NCI-H2171 treated with DMSO at 0.1 percent for 48 hours (cell line): Measurements from ENCODE around the gene DHX34.
"Not testable (repeated sequence)": the region's sequence is repeated elsewhere in the genome, so short reads cannot be mapped to it uniquely, and the experiment has no call there.

ENCODE experiments used
- DNase-seq: peaks from one replicate; lab custom pipeline; 2025; lab: John Stamatoyannopoulos, UW

The DHX34 gene

DNA sequence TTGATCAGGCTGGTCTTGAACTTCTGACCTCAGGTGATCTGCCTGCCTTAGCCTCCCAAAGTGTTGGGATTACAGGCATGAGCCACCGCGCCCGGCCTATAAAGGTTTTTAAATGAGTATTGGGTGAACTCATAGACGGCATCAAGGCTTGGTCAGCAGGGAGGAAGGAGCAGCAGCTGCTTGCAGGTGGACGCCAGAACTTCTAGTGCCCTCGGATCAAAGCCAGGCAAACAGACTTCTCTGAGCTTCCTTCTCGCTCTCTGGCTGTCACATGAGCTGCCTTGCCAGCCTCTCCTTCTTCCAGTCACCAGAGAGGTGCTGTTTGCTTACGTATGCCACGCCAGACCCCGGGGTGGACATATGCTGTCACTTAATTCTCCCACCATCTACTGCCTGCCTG lies 16.3 kb downstream of the DHX34 start:
- DNase-seq: not testable (repeated sequence)

DNA sequence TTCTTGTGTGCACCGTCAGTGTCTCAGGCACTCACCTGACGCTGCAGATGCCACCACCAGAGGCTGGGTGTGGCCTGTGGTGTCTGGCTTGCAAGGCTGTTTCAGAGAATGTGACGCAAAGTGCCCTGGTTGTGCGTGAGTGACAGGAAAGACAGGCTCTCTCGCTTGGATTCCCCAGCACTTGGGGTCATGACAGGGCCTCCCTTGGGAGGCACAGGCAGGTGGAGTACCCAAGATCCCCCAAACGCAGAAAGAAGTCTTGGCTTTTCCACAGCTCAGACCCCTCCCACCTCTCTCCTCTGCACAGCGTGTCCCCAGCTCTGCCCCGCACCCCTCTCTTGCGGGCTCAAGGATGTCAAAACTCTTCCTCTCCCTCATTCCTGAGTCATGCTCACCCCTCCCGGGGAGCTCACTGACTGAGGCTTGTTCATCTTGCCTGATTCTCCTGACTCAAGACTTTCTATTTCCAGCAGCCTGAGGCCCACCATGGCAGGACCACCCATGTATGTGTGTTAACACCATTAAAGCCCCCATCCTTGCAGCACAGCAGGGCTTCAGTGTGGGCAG lies 21.0 kb downstream of the DHX34 start:
- no peak for DNase-seq

DNA sequence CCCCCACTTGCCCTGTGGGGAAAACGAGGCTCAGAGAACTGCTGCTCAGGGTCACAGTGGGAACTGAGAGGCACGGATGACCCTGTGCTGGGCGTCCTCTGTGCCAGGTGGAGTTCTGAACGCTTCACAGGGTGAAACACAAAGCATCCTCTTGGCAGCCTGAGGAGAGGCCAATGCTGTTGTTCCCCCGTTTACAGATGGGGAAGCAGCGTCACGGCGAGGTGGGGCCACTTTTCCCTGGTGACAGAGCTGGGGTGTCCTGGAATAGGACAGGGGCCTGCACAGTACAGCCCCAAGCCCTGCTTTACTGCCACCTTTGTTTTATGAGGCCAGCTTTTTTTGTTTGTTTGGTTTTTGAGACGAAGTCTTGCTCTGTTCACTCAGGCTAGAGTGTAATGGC lies 22.1 kb downstream of the DHX34 start:
- no peak for DNase-seq

DNA sequence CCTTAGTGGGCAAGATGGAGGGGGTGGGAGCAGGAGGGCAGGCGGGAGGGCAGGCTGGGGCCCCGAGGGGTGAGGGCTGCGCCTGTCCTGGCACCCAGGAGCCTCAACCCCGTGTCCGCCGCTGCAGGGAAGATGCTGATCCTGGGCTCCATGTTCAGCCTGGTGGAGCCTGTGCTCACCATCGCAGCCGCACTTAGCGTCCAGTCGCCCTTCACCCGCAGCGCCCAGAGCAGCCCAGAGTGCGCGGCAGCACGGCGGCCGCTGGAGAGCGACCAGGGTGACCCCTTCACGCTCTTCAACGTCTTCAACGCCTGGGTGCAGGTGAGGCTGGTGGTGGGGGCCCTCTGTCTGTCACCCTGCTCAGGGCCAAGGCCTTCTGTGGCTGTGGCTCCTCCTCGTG lies 23.5 kb downstream of the DHX34 start:
- DNase-seq: no peak

DNA sequence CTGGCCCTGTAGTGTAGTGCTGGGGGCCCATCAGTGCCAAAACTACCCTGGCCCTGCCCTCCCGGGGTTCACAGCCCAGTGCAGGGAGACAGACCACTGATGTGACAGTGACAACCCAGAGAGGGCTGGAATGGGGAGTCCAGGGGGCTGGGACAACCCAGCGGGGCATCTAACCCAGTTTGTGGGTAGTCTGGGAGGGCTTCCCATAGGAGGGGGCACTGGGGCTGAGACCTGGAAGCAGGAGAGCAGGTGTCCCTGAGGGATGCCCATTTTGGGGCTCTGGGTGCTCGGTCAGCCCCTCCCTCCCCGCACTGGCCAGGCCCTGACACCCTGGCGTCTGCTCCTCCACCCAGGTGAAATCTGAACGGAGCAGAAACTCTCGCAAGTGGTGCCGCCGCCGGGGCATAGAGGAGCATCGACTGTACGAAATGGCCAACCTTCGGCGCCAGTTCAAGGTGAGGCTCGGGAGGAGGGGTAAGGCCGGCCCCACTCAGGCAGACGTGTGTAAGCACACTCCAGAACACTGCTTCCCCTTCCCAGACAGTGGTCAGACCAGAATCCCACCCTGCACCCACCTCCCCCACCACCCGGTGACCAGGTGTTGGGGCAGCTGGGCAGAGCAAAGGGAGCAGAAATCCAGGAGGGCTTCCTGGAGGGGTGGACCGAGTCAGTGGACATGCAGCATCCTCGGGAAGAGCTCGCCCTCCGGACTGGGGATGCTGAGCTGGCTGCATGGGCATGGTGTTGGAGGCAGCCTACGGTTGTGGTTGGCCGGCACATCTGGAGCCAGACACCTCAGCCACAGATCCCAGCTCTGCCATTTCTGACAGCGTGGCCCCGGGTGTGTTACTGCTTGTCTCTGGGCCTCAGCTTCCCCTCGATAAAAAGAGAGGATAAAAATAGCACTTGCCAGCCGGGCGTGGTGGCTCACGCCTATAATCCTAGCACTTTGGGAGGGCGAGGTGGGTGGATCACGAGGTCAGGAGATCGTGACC lies 24.4 kb downstream of the DHX34 start:
- no peak for DNase-seq

DNA sequence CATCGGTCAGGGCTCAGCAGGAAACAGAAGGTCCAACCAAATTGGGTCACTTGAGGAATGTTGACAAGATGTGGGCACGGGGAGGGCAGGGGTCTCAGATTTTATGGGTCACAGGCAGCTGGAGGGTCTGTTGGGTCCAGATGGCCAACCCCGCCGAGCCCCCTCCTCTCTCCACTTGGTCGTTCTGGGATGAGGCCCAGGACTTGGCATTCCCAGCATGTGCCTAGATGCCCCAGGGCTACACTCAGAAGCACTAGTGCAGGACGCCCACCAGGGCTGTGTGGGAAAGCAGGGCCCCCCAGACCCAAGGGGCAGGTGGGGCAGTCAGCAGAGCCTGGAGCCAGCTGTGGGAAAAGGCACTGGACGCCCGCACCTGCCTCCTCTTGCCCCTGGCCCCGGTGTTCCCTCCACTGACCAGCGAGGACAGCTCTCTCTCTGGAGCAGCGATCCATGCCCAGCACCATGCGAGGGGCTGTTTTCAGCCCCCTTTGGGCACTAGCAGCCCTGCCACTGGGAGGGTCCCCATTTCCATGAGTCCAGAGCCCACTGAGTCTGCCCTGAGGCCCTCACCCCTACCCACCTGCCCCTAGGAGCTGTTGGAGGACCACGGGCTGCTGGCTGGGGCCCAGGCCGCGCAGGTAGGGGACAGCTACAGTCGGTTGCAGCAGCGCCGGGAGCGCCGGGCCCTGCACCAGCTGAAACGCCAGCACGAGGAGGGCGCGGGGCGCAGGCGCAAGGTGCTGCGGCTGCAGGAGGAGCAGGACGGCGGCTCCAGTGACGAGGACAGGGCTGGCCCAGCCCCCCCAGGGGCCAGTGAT lies 26.0 kb downstream of the DHX34 start:
- no peak for DNase-seq

DNA sequence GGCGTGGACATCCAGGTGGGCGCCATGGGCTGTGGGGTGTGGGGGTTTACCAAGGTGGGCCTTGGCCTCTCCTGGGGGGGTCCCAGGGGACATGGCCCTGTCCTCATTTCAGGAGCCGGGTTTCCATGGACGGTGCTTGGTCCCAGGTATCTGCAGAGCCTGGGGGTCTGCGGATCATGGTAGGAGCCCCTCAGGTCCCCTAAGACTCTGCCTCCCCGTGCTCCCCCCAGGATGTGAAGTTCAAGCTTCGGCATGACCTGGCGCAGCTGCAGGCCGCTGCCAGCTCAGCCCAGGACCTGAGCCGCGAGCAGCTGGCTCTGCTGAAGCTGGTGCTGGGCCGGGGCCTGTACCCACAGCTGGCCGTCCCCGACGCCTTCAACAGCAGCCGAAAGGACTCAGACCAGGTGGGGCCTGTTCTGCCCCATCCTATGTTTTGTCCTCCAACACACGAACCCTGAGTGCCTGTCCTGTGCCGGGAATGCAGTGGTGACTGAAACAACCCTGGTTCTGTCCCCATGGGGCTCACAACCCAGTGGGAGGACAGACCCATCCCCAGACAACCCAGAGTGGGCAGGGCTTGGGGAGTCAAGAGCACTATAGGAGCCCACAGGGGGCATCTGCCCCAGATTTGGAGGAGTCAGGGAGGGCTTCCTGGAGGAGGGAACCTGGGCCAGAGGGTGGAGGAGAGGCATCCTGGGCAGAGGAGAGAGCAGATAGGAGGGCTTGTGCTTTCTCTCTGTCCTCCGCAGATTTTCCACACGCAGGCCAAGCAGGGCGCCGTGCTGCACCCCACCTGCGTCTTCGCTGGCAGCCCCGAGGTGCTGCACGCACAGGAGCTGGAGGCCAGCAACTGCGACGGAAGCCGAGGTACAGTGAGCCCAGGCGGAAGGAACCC lies 26.8 kb downstream of the DHX34 start:
- no peak for DNase-seq

DNA sequence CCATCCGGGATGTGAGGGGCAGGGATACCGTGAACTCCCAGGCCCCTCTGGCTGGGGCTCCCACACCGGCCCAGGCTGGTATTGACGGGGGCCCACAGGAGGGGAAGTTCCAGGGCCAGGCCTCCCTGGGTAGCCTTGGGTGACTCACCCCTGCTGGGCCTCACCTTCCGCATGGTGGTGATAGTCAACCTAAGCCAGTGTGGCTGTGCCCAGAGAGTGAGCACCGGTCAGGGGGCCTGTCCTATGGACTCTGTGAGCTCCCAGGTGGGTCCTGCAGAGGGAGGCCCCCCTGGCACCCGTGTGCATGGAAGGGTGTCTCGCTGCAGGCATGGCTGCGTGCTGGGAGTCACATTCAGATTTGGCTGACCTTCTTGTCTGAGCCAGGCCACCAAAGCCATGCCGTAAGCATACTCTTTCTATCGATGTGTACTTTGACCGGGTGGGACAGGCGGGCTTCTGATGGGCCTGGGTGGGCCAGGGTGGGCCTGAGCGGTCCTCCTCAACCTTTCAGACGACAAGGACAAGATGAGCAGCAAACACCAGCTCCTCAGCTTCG lies 27.6 kb downstream of the DHX34 start:
- no peak for DNase-seq

DNA sequence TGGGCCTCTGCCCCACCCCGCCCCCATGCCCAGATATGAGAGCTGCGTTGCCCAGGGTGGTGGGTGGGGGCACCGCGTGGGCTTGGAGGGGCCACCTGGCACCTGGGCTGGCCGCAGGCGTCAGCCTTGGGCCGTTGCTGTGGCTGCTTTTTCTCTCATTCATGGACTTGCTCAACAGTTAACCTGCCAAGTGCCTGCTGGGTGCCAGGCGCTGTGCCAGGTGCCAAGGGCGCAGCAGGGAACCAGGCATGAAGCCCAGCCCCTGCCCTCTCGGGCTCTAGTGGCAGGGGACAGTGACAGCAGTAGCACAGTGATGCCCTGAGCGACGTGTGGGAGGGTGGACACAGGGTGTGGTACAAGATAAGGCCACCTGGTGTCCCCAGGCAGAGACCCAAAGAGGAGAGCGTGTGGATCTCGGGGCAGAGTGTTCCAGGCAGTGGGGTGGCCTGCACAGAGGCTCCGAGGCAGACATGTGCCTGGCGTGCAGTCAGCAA lies 28.1 kb downstream of the DHX34 start:
- no peak for DNase-seq

DNA sequence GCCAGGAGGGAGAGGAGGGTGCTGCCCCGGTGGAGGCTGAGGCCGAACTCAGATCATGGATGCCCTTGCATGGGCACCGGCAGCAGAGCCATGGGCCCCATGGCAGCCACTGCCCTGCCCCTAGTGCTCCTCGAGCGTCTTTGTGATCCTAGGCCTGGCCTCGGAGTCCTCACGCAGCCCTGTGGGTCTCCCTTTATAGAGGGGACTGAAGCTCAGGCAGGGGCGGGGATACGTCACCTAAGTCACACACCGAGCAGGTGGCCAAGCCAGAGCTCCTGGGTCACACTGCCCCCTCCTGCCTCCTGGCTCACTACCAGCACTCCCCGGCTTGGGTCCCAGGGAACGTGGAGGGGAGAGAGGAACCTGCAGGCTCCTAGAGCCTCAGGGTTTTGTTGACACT lies 28.7 kb downstream of the DHX34 start:
- peak; percentile 15 for DNase-seq

DNA sequence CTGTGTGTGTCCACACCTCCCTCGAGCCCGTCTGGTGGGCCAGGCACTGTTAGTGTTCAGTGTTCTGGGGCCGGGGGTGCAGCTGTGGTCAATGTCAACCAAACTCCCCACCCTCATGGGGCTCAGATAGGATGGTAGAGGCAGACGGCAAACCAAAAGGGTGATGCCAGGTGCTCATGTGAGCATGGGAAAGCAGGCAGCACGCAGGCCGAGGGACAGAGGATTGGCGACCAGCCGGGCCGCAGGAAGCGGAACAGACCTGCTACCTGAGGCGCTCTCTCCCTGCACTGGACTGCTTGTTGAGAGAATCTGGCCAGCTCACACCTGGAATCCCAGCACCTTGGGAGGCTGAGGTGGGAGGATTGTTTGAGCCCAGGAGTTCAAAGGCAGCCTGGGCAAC lies 29.1 kb downstream of the DHX34 start:
- DNase-seq: no peak

DNA sequence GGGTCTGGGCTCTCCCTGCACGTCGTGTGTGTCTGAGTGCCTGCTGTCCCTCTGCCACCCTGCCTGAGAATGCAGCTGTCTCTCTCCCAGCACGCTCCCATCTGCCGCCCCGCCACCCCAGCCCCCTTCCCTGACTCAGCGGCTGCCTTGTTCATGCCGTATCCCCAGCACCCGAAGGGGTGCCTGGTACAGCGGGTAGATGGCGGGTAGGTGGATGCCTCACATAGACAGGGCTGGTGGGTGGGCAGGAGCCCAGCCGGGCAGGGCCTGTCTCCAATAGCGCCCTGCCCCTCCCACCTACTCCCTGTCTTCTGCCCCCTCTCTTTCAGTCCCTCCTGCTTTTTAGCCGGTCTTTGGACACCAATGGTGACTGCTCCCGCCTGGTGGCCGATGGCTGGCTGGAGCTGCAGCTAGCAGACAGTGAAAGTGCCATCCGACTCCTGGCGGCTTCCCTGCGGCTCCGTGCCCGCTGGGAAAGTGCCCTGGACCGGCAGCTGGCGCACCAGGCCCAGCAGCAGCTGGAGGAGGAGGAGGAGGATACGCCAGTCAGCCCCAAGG lies 30.3 kb downstream of the DHX34 start:
- peak; percentile 84 for DNase-seq

DNA sequence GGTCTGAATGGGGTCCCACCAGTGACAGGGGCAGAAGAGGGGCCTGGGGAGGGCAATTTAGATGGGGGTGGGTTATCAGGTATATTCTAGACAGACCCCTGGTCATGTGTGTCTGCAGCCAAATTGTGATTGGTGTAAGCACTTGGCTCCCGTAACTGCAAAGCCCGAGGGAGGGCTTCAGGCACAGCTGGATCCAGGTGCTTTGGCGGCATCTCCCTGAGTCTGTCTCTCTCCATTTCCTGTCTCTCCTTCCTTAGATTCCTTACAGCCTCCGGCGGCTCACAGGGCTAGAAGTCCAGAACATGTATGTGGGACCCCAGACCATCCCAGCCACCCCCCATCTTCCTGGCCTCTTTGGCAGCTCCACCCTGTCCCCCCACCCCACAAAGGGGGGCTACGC lies 31.4 kb downstream of the DHX34 start:
- no peak for DNase-seq

DNA sequence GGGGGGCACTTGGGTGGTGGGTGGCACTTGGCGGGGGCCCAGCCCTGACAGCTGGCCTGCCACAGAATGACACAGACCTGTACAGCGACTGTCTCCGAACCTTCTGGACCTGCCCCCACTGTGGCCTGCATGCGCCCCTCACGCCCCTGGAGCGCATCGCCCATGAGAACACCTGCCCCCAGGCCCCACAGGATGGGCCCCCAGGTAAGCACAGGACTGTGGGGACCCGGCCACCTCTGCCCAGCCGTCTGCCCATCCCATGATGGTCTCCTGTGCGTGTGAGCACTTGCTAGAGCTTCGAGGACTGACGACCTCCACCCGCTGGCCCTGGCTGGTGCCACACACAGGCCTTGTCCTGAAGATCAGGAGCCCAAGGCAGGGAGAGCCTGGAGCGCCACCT lies 32.0 kb downstream of the DHX34 start:
- no peak for DNase-seq

DNA sequence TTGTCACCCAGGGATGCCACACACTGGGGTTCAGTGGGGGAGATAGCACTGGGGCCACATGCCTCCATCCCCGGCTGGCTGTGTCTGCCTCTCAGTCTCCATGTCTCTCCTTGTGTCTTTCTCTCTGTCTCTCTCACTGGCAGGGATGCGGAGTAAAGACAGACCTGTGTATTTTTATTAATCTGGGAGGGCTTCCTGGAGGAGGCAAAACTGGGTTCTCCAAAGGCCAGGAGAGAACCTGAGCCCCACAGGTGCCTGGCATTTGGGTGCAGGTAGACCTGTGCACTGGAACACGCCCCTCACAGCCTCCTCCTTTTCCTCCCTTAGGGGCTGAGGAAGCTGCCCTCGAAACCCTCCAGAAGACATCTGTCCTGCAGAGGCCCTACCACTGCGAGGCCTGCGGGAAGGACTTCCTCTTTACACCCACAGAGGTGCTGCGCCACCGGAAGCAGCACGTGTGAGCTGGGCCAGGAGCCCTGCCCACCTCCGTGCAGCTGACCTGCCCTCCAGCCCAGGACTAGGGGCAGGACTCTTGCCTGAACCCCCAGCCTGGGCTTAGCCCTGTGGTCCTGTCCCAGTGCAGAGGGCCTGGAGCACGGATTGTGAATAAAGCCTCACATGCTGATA lies 32.7 kb downstream of the DHX34 start:
- DNase-seq: no peak

DNA sequence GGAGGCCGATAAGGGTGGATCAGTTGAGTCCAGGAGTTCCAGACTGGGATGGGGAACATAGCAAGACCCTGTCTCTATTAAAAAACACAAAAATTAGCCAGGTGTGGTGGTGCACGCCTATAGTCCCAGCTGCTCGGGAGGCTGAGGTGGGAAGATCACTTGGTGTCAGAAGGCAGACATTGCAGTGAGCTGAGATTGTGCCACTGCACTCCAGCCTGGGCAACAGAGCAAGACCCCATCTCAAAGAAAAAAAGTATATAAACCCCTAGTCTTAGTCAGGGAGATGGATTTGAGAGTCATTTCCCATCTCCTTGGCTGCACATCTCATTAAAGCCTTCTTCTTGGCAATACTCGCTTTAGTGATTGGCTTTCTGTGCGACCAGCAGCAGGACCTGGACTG lies 34.8 kb downstream of the DHX34 start:
- not testable (repeated sequence) for DNase-seq

DNA sequence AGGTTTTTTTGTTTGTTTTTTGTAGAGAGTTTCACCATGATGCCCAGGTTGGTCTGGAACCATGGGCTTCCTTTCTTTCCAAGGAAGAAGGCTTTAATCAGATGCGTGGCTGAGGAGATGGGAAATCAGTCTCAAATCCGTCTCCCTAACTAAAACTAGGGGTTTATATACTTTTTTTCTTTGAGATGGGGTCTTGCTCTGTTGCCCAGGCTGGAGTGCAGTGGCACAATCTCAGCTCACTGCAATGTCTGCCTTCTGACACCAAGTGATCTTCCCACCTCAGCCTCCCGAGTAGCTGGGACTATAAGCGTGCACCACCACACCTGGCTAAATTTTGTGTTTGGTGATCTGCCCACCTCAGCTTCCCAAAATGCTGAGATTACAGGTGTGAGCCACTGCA lies 35.4 kb downstream of the DHX34 start:
- not testable (repeated sequence) for DNase-seq

DNA sequence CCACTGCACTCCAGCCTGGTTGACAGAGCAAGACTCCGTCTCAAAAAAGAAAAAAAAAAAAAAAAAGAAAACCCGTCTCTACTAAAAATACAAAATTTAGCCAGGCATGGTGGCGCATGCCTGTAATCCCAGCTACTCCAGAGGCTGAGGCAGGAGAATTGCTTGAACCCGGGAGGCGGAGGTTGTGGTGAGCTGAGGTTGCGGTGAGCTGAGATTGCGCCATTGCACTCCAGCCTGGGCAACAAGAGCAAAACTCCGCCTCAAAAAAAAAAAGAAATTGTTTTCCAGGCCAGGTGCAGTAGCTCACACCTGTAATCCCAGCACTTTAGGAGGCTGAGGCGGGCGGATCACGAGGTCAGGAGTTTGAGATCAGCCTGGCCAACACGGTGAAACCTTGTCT lies 37.5 kb downstream of the DHX34 start:
- not testable (repeated sequence) for DNase-seq

DNA sequence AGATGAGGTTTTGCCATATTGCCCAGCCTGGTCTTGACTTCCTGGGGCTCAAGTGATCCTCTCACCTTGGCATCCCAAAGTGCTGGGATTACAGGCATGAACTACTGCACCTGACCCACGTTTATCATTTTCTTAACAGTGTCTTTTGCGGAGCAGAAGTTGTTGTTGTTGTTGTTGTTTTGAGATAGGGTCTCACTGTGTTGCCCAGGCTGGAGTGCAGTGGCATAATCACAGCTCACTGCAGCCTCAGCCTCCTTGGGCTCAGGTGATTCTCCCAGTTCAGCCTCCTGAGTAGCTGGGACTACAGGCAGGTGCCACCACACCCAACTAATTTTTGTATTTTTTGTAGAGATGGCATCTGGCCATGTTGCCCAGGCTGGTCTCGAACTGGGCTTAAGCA lies 38.5 kb downstream of the DHX34 start:
- DNase-seq: not testable (repeated sequence)

DNA sequence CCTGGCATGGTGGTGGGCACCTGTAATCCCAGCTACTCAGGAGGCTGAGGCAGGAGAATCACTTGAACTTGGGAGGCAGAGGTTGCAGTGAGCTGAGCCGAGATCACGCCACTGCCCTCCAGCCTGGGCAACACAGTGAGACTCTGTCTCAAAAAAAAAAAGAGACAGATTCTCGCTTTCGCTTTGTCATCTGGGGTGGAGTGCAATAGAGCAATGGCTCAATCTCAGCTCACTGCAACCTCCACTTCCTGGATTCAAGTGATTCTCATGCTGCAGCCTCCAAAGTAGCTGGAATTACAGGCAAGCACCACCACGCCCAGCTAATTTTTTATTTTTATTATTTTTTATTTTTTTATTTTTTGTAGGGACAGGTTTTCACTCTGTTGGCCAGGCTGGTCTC lies 39.6 kb downstream of the DHX34 start:
- not testable (repeated sequence) for DNase-seq
